Natural killer cell (primary cell): ENCODE data around the gene MYL5. TPM values are rescaled to one million over a fixed set of nuclear protein-coding genes. Genes with fewer than 3 reads are reported as not detected.

Source experiments
- ATAC-seq, 3 donors: fragments of 150-1000 bp in 2 of 3; fragments of 200-7000 bp in 1 of 3; cut with Tn5 transposase; 1 replicate in 1 of 3; 2 replicates in 2 of 3; pipeline ENCODE4 v1.10.0; 2021; ENCODE audit warnings: mild to moderate bottlenecking in 2 of 3, moderate library complexity in 2 of 3
- DNase-seq, 2 donors: peaks; one replicate each; pipeline versions ENCODE4 v3.0.0 to v3.0.0-alpha.2; 2013 to 2021; ENCODE audit warnings: mixed read lengths in 1 of 2
- H3K27ac ChIP-seq: one replicate; pipeline ENCODE4 v1.5.1; 2013; ENCODE audit warnings: mild to moderate bottlenecking, low read length
- H3K27me3 ChIP-seq: one replicate; pipeline ENCODE4 v1.6.1; 2013; ENCODE audit warnings: low read length; ENCODE audit not compliant: control insufficient read depth, insufficient read depth
- H3K36me3 ChIP-seq: one replicate; pipeline ENCODE4 v1.6.1; 2013; ENCODE audit warnings: low read length; ENCODE audit not compliant: control insufficient read depth, insufficient read depth
- H3K4me1 ChIP-seq: one replicate; pipeline ENCODE4 v1.6.1; 2013; ENCODE audit warnings: low read length; ENCODE audit not compliant: control insufficient read depth, insufficient read depth
- H3K4me3 ChIP-seq: one replicate; pipeline ENCODE4 v1.5.1; 2013; ENCODE audit warnings: low read length
- H3K9me3 ChIP-seq: one replicate; pipeline ENCODE4 v1.6.1; 2013; ENCODE audit warnings: low read length; ENCODE audit not compliant: control insufficient read depth, insufficient read depth
- H3K27ac Mint-ChIP-seq, 2 donors: one replicate each; pipeline ENCODE4 v1.8.0; 2022; ENCODE audit warnings: mild to moderate bottlenecking in 2 of 2, mixed read lengths in 2 of 2, moderate library complexity in 1 of 2
- H3K27me3 Mint-ChIP-seq, 2 donors: one replicate each; pipeline ENCODE4 v1.8.0; 2022; ENCODE audit warnings: low read depth in 2 of 2, mixed read lengths in 2 of 2
- H3K36me3 Mint-ChIP-seq: one replicate; pipeline ENCODE4 v1.8.0; 2022; ENCODE audit warnings: mixed read lengths
- H3K4me1 Mint-ChIP-seq, 2 donors: one replicate each; pipeline ENCODE4 v1.8.0; 2022; ENCODE audit warnings: mixed read lengths in 2 of 2
- H3K4me3 Mint-ChIP-seq: one replicate; pipeline ENCODE4 v1.8.0; 2022; ENCODE audit warnings: mild to moderate bottlenecking, moderate library complexity, mixed read lengths
- H3K9me3 Mint-ChIP-seq, 2 donors: one replicate each; pipeline ENCODE4 v1.8.0; 2022; ENCODE audit warnings: mixed read lengths in 2 of 2
- WGBS: methylation state at CpG from one replicate; pipeline ENCODE4 v1.1.7; 2013; ENCODE audit warnings: missing lambda C conversion rate; ENCODE audit not compliant: insufficient coverage; 5-methylcytosine and 5-hydroxymethylcytosine counted together
- intact Hi-C: fragments of 100-400 bp; cut with micrococcal nuclease; formaldehyde crosslinking; loops from one replicate; pipeline ENCODE4 v1.14.2; 2022
- total RNA-seq, 4 donors: library from RNA; stranded (reverse); fragments of 120-200 nt in 1 of 4; gene quantifications; one replicate each; pipeline versions ENCODE4 v1.2.3 to v1.2.4, GENCODE V29; 2013 to 2022
- TF ChIP-seq, protein P1 (sequence below): fragments of 200-600 bp; IDR thresholded peaks from one replicate; pipeline ENCODE4 v1.8.0; 2022; ENCODE audit warnings: antibody characterized with exemption

MYL5 gene
- total RNA-seq, 3 donors from 2014 or later (not counting 1 experiment from before 2014, with no cell fraction given), result 23.4 to 39.5 (median 30.1) TPM

DNA sequence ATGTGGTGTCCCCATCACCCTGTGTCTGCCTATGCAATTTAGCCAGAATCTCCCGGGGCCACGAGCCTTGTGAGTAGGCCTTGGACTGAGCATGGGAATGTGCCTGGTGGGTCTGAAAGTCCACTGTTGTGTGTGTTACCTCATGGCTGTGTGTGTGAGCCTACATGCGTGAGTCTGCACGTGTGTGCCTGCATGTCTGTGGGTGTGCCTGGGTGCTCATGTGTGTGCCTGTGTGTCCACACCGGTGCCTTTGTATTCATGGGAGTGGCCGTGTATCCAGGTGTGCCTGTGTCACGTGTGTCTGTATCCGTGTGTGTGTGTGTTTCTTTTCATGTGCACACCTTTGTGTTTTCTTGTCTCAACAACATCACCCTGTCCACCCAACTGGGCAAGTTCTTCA, 14.5 kb upstream of the MYL5 start:
- Histone ChIP-seq H3K27ac (no peak overlapping the region), H3K4me1 (peaks cover 20% of the 10 kb centered on the region), H3K9me3 (no peaks in the 10 kb centered on the region), H3K36me3 (no peaks in the 10 kb centered on the region), H3K4me3 (no peak overlapping the region), H3K27me3 (no peaks in the 10 kb centered on the region)
- TF ChIP-seq, protein P1, sequence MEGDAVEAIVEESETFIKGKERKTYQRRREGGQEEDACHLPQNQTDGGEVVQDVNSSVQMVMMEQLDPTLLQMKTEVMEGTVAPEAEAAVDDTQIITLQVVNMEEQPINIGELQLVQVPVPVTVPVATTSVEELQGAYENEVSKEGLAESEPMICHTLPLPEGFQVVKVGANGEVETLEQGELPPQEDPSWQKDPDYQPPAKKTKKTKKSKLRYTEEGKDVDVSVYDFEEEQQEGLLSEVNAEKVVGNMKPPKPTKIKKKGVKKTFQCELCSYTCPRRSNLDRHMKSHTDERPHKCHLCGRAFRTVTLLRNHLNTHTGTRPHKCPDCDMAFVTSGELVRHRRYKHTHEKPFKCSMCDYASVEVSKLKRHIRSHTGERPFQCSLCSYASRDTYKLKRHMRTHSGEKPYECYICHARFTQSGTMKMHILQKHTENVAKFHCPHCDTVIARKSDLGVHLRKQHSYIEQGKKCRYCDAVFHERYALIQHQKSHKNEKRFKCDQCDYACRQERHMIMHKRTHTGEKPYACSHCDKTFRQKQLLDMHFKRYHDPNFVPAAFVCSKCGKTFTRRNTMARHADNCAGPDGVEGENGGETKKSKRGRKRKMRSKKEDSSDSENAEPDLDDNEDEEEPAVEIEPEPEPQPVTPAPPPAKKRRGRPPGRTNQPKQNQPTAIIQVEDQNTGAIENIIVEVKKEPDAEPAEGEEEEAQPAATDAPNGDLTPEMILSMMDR, result no peak
- no peak for DNase-seq
- peak overlapping the region; percentile 28 for H3K4me3 Mint-ChIP-seq
- no peak for ATAC-seq
- peaks cover 0 to 2% of the 10 kb centered on the region in 2 donors for H3K9me3 Mint-ChIP-seq
- H3K4me1 Mint-ChIP-seq, result peaks cover 5 to 13% of the 10 kb centered on the region in 2 donors
- H3K27ac Mint-ChIP-seq, result no peak overlapping the region
- H3K36me3 Mint-ChIP-seq, result no peaks in the 10 kb centered on the region
- intact Hi-C loops, result no loop called here
- WGBS, result 99% methylated on average over 6 of the region's 8 CpGs
- no peaks in the 10 kb centered on the region for H3K27me3 Mint-ChIP-seq

DNA sequence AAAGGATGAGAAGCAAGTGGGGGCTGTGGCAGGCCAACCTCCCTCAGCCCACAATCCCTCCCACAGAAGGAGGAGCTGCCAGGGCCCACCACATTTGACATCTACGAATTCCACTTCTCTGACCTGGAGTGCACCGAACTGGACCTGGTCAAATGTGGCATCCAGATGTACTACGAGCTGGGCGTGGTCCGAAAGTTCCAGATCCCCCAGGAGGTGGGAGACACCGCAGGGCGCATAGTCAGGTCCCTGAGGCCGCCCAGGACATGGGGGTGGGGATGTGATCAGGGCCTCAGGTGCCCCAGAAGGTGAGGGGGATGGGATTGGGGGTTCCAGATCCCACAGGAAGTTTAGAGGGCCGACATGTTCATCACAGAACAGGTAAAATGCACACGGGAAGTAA, 13.9 kb upstream of the MYL5 start:
- Histone ChIP-seq H3K9me3 (no peaks in the 10 kb centered on the region), H3K36me3 (no peaks in the 10 kb centered on the region), H3K4me3 (no peak overlapping the region), H3K4me1 (peaks cover 24% of the 10 kb centered on the region), H3K27ac (no peak overlapping the region), H3K27me3 (no peaks in the 10 kb centered on the region)
- no peaks in the 10 kb centered on the region for H3K27me3 Mint-ChIP-seq
- H3K4me3 Mint-ChIP-seq, result no peak overlapping the region
- no peak overlapping the region for H3K27ac Mint-ChIP-seq
- peaks cover 0 to 2% of the 10 kb centered on the region in 2 donors for H3K9me3 Mint-ChIP-seq
- ATAC-seq (no peak), DNase-seq (no peak)
- TF ChIP-seq, protein P1, result no peak
- H3K4me1 Mint-ChIP-seq, result peaks cover 5 to 17% of the 10 kb centered on the region in 2 donors
- intact Hi-C loops, result no loop called here
- H3K36me3 Mint-ChIP-seq, result no peaks in the 10 kb centered on the region
- WGBS, result 94% methylated on average over 10 of the region's 10 CpGs

DNA sequence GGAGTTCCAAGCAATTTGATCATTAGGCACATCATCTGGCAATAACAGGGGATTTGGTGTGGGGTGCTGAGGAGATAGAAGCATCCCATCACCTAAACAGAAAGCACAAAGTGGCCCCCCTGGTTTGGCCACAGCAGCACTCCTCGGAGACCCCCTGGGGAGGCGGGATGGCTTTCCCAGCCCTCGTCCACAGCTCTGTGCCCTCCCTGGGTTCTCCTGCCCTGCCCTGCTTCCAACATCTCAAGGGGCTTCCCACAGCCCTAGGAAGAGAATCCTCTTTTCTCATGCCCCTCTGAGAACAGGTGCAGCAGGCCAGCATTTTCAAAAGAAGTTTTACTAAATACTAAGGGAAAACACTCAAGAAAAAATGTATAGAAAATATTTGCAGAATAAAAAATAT, 13.1 kb upstream of the MYL5 start:
- H3K36me3 ChIP-seq, result no peaks in the 10 kb centered on the region
- Mint-ChIP-seq H3K27ac (no peak overlapping the region), H3K4me3 (no peak overlapping the region), H3K27me3 (no peaks in the 10 kb centered on the region), H3K9me3 (peaks cover 0 to 2% of the 10 kb centered on the region in 2 donors), H3K4me1 (peaks cover 5 to 20% of the 10 kb centered on the region in 2 donors), H3K36me3 (no peaks in the 10 kb centered on the region)
- H3K4me3 ChIP-seq, result no peak overlapping the region
- no peaks in the 10 kb centered on the region for H3K27me3 ChIP-seq
- ATAC-seq (no peak), DNase-seq (no peak)
- TF ChIP-seq, protein P1, result no peak
- 100% methylated on average over 3 of the region's 3 CpGs for WGBS
- no peaks in the 10 kb centered on the region for H3K9me3 ChIP-seq
- intact Hi-C loops, result no loop called here
- H3K27ac ChIP-seq, result no peak overlapping the region
- H3K4me1 ChIP-seq, result peaks cover 24% of the 10 kb centered on the region
